ENCODE measurements around the gene NOX3.
"Not testable (repeated sequence)": the region's sequence is repeated elsewhere in the genome, so short reads cannot be mapped to it uniquely, and the experiment has no call there.

The NOX3 gene

DNA sequence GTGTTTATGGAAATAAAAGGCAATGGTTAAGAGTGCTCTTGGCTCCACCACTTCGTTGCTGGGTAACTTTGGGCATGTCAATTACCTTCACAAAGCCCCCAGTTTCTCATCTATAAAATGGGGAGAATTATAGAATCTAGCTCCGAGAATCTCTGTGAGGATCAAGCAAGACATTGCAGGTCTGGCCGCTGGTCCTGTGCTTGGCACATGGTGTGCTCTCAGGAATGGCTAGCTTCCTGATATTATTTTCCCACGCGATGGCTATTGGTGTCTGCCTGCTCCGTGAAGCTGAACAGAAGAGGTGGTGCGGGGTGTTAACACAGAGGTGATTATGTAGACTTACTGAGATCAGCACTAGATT lies 57.0 kb downstream of the NOX3 start:
- DNase-seq = no peak

DNA sequence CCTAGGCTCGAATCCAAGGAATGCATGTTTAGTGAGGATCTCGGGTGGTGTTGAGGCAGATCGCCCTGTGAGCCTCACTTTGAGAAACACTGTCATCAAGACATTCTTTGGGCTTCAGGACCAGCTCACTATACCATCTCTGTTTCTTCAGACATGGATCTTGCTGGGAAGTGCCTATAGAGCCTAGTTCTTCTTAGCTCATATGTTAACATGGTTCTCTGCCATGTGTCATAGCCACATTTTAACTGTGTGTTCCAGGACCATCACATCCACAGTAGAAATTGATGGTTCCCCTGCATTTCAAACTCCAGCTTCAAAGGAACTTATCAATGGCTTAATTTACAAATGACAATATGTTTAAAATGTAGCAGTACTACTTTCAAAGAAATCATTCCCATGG lies 57.4 kb downstream of the NOX3 start:
- DNase-seq = no peak

DNA sequence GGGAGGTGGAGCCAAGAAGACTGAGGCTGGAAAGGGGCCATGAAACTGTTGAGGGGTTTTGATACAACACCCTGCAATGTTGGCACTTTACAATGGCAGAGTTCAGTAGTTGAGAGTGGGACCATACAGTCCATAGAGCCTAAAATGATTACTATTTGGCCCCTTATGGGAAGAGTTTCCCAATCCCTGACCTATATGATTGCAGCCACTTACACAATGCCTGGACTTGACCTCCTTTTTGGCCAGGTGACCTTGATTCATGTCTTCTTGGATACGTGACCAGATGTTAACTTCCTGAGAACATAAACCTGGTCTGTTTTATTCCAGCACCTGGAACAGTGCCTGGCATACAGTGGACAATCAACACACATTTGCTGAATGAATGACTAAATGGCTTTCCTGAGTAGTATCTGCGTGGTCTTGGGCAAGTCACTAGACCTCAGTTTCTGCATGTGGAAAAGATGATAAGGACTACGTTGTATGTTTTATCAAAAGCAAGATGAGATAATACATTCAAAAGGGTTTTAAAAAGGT lies 58.4 kb downstream of the NOX3 start:
- DNase-seq = no peak

DNA sequence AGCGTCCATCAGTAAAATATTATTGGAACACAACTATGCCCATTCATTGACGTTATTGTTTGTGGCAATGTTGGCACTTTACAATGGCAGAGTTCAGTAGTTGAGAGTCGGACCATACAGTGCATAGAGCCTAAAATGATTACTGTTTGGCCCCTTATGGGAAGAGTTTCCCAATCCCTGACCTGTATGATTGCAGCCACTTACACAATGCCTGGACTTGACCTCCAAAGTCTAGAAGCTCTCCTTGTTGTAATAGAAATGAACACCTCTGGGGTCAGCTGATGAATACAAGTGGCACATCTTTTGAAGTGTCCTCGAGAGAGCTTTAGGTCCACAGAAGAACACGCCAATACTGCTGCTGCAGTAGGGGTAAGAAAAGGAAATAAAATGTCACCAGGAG lies 59.0 kb downstream of the NOX3 start:
- no peak for DNase-seq

DNA sequence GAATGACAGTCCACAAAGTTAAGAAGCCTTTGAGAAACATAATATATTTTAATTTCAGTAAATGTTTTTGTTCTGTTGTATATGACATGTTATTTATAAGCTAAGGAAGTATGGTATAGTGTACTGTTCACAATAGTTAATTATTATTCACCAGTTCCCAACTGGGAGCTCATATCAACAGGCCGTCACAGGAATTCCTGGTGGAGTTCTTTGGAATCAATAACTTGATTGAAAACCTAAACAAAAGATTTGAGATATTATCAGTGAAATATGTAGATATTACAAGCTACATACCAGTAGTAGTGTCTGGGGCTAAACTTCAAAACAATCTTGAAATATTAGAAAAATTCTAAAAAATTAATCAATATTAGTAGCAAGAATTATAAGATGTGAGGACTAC lies 60.3 kb downstream of the NOX3 start:
- no peak for DNase-seq

DNA sequence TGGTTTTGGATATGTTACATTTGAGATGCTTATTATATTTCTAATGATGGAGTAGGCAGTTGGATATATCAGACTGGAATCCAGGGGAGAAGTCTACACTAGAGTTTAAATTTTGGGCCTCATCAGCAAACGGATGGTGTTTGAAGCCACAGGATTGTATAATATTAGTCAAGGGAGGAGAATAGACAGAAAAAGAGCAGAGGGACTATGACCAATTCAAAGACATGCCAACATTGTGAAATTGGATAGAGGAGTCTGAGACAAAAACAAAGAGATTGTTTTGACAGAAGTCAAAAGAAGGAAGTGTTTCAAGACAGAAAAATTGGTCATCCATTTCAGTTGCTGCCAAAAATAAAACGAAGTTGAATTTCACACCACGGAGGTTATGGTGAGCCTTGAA lies 66.5 kb downstream of the NOX3 start:
- DNase-seq = no peak

DNA sequence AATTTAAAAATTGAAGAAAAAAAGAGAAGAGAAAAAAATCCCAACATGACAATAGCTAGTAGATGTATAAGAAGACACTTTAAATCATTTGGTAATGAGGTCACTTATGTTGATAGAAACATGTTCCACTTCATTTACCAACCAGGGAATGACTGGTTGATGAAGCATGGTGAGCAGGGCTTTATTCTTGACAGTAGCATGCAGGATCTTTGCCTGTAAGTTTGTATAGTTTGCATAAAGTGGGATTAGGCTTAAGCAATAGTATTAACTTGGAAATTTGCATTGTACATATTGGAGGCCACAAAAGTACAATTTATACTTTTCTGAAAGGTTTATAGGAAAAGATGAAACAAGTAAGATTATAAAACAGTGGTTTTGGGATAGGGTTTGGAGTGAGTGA lies 67.0 kb downstream of the NOX3 start:
- no peak for DNase-seq

DNA sequence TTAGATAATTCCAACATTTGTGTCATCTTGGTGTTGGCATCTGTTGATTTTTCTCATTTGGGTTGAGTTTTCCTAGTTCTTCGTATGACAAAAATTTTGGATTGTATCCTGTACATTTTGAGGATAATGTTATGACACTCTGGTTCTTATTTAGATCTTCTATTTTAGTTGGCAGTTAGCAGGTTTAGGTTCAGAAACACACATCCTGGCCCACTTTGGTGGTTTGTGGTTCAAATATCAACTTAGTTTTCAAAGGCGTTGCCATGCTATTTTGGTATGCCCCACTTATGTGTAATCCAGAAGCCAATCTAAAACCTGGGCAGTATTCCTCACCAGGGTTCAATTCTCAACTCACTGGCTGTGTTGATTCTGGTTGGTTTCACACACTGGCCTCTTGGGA lies 68.2 kb downstream of the NOX3 start:
- no peak for DNase-seq

DNA sequence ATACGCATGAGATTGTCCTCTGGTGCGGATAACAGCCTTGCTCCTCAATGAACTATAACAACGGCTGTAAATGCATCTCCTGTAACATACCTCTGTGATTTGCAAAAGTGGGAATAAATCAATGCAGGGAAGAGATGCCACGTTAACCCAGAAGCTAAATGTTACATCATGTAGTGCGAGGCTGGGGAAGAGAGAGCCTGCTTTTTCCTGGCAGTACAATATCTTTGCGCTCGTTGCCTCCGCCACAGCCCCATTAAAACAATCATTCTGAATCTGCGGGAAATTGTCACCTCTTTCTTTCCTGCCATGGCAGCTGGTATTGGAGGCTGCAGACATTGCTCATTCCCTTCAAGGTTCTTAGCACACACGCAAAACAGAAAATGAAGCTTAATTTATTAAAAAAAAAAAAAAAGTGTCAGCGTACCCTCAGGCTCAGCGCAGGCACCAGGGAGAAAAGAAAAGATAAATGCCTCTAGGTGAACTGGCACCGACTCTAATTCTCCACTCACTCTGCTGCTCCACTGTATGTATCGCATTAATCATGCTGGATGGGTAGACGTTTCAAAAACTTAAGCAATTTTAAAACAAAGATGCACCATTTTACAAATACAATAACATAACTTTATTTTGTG lies 71.2 kb downstream of the NOX3 start:
- no peak for DNase-seq

DNA sequence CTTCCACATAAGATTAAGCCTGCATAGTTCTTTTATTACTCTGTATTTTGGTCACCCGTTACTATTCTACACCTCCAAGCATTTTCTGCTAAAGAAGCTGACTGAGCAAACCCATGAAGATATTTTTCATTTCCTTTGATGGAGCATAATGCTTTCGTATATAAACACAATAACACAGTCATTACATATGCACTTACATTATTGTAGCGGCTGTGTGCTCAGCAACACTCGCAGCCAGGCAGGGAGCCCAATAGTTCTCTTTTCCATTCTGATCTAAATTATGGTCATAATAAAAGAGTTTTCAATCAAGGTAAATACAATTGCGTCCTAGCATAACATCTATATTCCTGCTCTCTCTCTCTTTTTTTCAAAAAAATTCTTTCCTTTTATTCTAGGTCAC lies 71.7 kb downstream of the NOX3 start:
- DNase-seq = no peak

DNA sequence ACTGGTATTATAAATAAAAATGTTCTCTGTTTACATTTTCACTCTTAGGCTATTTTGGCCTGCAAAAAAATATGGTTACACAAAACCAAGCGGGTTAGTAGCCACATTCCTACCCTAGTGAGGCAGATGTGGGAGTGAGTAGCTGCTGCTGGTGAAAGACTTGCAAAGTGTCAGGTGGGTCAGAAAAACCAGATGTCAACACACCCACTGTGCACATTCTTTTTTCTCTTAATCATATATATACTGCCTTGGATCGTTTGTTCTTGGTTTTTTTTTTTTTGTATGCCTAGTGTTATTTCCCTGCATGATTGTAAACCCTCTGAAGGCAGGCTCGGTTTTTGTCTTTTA lies 73.3 kb downstream of the NOX3 start:
- DNase-seq = no peak

DNA sequence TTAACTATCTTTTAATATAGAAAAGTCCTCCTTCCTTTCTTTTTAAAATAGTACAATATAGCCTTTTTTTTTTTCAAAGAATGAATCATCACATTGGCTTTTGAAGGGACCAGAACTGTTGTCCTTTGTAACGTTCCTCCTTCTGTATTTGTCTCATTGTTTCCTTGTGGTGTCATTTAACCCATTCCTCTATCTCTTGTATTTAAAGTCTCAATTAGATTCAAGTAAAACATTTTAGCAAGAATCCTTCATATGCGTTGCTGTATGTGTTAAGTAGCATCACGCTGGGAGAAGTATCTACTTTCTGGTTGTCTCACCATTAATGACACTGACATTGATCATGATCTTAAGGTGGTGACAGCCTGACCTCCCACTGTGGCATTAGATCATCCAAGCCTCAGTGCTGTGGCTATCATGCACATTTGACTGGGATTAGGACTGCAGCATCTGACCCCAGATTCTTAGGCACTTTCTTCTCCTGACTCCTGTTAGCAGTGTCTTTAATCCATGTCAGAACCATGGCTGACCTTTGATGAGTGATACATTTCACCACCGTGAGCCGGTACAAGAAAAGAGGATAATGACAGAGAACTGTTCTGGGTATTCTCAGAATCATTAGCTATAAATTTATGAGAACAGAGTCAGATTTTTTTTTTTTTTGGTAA lies 73.8 kb downstream of the NOX3 start:
- DNase-seq = no peak

DNA sequence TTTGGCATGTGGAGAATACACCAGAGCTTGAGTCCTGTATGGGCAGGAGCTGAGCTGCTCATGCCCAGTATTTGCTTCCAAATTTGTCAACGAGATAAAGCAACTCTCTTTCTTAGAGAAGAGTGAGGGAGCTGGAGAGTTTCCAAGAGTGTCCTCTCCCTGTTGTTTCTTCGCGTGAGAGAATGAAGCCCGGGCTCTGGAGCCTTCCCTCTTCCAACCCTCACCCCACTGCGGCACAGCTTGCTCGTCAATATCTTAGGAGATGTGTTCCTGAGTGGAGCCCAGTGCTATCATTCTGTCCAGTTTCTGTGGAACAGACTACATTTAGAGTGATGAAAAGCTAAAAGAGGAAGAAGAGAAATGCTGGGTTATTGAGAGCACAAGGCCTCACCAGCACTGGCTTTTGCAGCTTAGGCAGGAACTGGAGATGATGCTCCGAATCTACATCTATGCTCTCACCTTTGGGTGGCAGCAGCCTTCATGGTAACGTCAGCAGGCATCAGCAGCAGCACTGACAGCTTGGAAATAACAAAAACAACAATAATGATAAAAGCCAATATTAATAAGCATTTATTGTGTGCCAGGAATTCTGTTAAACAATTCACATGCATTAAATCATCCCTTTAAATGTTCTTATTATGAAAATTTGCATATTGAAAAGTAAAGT lies 74.8 kb downstream of the NOX3 start:
- DNase-seq = no peak

DNA sequence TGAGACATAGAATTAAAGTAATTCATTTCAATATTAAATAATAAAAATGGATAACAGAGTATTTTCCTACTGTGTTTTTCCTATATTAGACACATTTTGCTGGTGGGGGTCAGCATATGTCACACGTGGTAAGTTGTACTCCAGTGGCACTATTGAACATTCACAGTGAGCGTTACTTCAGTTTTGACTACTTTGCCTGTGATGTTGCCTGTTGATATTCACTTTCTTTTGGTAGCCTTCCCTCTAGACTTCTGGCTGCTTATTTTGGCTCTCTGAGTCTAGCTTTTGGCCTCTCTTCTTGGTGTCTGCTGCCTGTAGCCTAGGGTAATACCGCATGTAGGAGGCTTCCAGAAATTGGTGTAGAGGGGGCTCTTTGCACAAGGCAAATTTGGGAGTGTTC lies 76.9 kb downstream of the NOX3 start:
- no peak for DNase-seq

DNA sequence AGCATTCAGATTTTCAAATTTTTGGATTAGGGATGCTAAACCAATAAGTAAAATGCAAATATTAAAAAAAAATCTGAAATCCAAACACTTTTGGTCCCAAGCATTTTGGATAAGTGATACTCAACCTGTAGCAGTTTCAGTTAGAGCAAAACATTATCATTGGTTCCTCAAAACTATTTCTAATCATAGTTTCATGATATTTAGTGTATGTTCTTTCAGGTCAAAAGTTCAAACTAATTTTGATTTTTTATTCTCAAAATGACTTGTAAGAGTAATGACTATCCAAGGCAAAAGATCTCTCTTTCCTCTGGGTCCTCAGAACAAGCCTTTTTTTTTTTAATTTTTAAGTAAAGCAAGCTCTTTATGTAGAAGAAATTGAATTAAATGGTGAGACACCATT lies 77.4 kb downstream of the NOX3 start:
- no peak for DNase-seq

DNA sequence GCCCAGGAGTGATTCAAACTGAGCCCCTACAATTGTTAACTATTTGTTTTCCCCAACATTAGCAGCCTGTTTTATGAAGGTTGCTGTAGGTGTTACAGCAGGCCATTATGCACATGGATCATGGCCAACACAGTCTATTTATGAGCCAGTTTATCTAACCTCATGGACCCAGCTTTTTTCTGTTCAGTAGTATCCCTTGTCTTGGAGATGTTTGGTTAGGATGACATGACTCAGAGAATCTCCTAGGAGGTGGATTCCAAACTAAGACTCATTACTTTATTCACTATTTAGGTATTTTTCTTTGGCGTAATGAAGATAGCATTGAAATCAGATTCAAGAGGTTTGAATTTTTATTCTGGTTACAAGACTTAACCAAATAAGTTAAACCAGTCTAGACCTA lies 78.6 kb downstream of the NOX3 start:
- DNase-seq = no peak

DNA sequence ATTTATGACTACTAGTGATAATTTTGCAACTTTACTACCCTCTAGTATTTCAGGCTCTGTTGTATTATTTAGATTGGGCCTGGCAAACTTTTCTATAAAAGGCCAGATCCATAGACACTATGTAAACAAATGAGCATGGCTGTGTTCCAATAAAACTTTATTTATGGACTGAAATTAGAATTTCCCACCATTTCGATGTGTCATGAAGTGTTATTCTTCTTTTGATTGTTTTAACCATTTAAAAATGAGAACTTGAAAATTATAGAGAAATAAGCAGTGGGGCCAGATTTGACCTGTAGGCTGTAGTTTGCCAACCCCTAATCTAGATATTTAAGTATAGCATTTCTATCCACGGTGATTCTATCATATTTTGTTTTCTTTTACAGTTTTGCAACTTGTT lies 79.8 kb downstream of the NOX3 start:
- no peak for DNase-seq

DNA sequence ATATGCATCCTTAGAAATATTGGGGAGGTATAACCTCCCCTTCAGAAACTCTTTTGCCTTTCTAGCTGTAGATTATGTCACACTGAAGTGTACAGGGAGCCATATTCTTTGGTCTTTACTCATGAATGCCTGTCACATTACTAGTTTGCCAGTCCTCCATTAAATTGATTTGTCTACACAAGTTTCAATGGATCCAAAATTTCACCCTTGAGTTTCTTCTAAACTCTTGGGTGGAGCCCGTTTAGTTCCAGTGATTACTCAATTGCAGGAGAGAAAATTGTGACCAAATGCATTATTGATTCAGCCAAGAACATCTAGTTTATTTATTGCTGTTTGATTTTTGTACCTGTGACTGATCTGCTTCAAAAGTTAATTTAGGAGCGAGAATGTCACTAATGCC lies 81.0 kb downstream of the NOX3 start:
- no peak for DNase-seq

DNA sequence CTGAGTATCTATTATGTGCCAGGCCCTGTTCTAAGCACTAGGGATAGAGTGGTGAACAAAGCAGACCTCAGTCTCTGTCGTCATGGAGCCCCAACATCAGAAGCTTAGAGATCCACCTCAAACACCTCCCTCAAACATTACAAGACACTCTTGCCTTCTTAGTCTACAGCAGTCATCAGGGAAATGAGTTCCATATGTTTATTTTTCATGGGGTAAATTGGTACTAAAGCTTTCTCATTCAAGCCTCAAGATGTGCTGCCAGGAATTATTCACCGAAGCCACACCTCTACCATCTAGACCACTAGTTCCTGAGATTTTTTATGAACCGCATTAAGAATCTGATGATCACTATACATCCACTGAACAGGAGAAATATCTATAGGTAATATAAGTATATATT lies 82.4 kb downstream of the NOX3 start:
- no peak for DNase-seq

DNA sequence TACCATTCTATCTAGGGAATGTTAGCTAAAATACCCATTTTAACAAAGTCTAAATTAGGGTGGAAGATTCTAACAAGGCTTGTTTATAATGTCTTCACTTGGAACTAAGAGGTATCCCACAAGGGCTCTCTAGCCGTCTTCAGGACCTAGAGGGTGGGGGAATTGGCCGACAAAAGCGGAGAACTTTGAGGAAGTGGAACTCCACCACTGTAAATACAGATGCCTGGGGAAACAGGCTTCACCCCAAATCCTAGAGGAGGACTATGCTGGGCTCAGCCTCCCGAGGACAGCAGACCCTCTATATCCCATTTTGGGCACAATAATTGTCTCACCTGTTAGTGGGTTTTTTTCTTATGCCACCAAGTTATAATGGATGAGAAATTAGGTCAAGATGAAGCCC lies 83.4 kb downstream of the NOX3 start:
- no peak for DNase-seq

DNA sequence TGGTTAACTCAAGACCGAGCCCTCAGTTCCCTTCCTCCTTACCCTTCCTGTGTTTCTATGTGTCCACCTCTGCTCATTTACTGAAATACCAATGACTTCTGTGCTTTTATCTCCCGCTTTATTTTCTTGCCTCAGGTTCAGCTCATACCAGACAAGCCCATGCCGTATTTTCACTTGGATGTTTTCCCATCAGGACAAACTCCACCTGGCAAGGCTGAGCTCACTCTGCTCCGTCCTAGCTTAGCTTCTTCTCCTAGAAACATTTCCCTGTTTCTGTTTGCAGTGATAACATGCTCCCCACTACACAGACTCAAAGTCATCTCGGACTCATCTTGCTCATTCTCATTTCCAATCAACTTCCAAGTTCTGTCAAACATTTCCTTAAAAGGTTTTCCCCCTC lies 84.4 kb downstream of the NOX3 start:
- DNase-seq = no peak

DNA sequence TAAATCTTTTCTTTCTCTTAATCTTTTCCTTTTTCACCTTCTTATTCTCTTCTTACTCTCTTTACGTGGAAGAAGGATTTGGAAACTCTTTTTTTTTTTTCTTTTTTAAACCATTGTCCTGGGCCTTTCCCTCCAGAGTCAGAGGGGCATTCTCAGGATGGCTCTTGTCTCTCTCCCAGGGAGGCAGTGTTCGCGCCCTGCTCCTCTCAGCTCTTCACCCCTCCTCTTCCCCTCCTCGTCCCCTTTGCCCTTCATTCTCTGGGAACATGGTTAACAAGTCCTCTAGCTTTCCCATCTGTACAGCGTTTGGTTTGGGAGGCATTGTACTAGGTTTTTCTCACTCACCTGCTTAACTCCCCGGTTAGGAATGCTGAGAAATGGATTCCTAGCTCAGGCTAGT lies 89.3 kb downstream of the NOX3 start:
- no peak for DNase-seq

DNA sequence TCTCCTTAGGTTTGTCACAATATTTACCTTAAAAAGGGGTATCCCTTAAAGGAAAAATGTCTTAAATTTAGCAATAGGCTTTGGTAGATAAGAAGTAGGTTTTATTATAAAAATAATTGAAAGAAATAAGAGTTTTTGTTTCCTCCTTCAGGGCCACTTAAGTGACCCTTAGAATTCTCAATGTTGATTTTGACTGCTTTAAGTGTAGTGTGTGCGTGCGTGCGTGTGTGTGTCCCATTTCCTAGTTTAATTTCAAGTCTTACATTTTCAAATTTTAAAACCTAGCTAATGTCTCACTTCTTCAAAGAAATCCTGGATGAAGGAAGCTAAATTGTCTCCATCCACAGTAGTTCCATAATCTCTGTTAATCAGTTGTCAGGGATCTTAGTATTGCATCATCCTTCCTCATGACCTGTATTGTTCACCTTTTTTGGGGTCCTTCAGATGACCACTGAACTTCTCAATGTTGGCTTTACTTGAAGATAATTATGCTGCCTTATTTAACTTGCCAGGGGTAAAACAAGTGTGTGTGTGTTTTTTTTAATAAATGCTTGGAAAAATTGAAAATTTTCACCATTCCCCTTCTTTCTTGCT lies 90.7 kb downstream of the NOX3 start:
- DNase-seq = no peak

DNA sequence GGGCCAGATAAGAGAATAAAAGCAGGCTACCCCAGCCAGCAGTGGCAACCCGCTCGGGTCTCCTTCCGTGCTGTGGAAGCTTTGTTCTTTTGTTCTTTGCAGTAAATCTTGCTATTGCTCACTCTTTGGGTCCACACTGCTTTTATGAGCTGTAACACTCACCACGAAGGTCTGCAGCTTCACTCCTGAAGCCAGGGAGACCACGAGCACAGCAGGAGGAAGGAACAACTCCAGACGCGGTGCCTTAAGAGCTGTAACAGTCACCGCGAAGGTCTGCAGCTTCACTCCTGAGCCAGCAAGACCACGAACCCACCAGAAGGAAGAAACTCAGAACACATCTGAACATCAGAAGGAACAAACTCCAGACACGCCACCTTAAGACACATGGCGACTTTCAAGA lies 91.6 kb downstream of the NOX3 start:
- not testable (repeated sequence) for DNase-seq

Measured in activated CD4-positive, alpha-beta T cell treated with anti-CD3 and anti-CD28 coated beads for 1 hour (primary cell).